A549 (cell line): ENCODE measurements around the gene TBC1D22A. TPM values are rescaled to one million over a fixed set of nuclear protein-coding genes. Genes with fewer than 3 reads are reported as not detected.

Experiments
- ATAC-seq, 2 experiments: fragments of 200-7000 bp in 1 of 2; fragments of >200 bp in 1 of 2; cut with Nextera tagmentation in 1 of 2; cut with Tn5 transposase in 1 of 2; 3 replicates each; pipeline versions ENCODE4 v1.8.0 to v1.9.1; 2018 to 2020; ENCODE audit warnings: mild to moderate bottlenecking in 1 of 2, moderate library complexity in 1 of 2
- CTCF ChIA-PET: fragments of 300-600 bp; sonication (Branson Sonifier 250); formaldehyde crosslinking; extraction: SDS; loops from one replicate; lab custom pipeline; 2021; ENCODE audit warnings: antibody characterized with exemption, inconsistent platforms; lab: Yijun Ruan, JAX
- POLR2A ChIA-PET: fragments of 350-600 bp; formaldehyde crosslinking; extraction: SDS; loops from one replicate; lab custom pipeline; 2021; ENCODE audit warnings: antibody characterized with exemption, inconsistent platforms; lab: Yijun Ruan, JAX
- DNase-seq, 2 experiments: peaks; one replicate each; pipeline versions ENCODE4 v3.0.0 to v3.0.0-alpha.2; 2011 to 2016; ENCODE audit warnings: low read depth in 1 of 2, low spot score in 1 of 2
- FAIRE-seq: peaks from 2 replicates; lab custom pipeline; 2011; peaks lifted over from hg19 to GRCh38; lab: Jason Lieb, UNC
- H3K27ac ChIP-seq, 2 experiments: fragments of >200 bp; sonication (Bioruptor Twin); formaldehyde crosslinking; 3 replicates each; pipeline ENCODE4 v1.5.1; 2016 to 2017
- H3K4me1 ChIP-seq: fragments of >200 bp; sonication (Bioruptor Twin); formaldehyde crosslinking; 3 replicates; pipeline ENCODE4 v1.6.1; 2016
- H3K4me2 ChIP-seq: fragments of >200 bp; sonication (Bioruptor Twin); formaldehyde crosslinking; 3 replicates; pipeline ENCODE4 v1.6.1; 2016
- H3K4me3 ChIP-seq: fragments of >200 bp; sonication (Bioruptor Twin); formaldehyde crosslinking; 3 replicates; pipeline ENCODE4 v1.5.1; 2016
- H3K9me3 ChIP-seq: fragments of >200 bp; sonication (Bioruptor Twin); formaldehyde crosslinking; 3 replicates; pipeline ENCODE4 v1.6.1; 2016
- BCL3 ChIP-seq: fragments of >200 bp; sonication (Bioruptor Twin); formaldehyde crosslinking; IDR thresholded peaks from 3 replicates; pipeline ENCODE4 v1.6.1; 2016
- BHLHE40 ChIP-seq: IDR thresholded peaks from 2 replicates; pipeline ENCODE4 v1.6.1; 2012; ENCODE audit warnings: low read depth, low read length, inconsistent platforms
- CBX2 ChIP-seq: fragments of 200-600 bp; sonication (generic); IDR thresholded peaks from 2 replicates; pipeline ENCODE4 v1.6.1; 2016; ENCODE audit warnings: low read depth, mild to moderate bottlenecking, borderline replicate concordance
- CBX8 ChIP-seq: fragments of 200-600 bp; sonication (generic); IDR thresholded peaks from 2 replicates; pipeline ENCODE4 v1.6.1; 2016
- CHD4 ChIP-seq: fragments of 200-600 bp; sonication (generic); IDR thresholded peaks from 2 replicates; pipeline ENCODE4 v1.6.1; 2016; ENCODE audit warnings: antibody characterized with exemption, mild to moderate bottlenecking, borderline replicate concordance
- CTCF ChIP-seq: fragments of >200 bp; sonication (Bioruptor Twin); formaldehyde crosslinking; IDR thresholded peaks from 3 replicates; pipeline ENCODE4 v1.5.1; 2016
- HOXA7 ChIP-seq: fragments of 250-450 bp; sonication (Bioruptor Pico); IDR thresholded peaks from 2 replicates; pipeline ENCODE4 v1.5.0; 2020; ENCODE audit warnings: mild to moderate bottlenecking, moderate library complexity
- HOXB13 ChIP-seq: fragments of 250-450 bp; sonication (Bioruptor Pico); IDR thresholded peaks from 2 replicates; pipeline ENCODE4 v1.5.0; 2020; ENCODE audit warnings: low read depth, mild to moderate bottlenecking, moderate library complexity
- MAX ChIP-seq: IDR thresholded peaks from 2 replicates; pipeline ENCODE4 v1.6.1; 2012
- PBX3 ChIP-seq: IDR thresholded peaks from 2 replicates; pipeline ENCODE4 v1.6.1; 2012
- REST ChIP-seq: fragments of 200-600 bp; sonication (generic); IDR thresholded peaks from 2 replicates; pipeline ENCODE4 v1.6.1; 2016; ENCODE audit warnings: antibody characterized with exemption, mild to moderate bottlenecking, moderate library complexity
- RNF2 ChIP-seq: fragments of 200-600 bp; sonication (generic); IDR thresholded peaks from 2 replicates; pipeline ENCODE4 v1.6.1; 2016; ENCODE audit warnings: low read depth, mild to moderate bottlenecking, antibody characterized with exemption, moderate library complexity, borderline replicate concordance
- ZNF302 ChIP-seq: fragments of 250-450 bp; sonication (Bioruptor Pico); IDR thresholded peaks from 2 replicates; pipeline ENCODE4 v1.9.0; 2021; ENCODE audit warnings: inconsistent platforms, mild to moderate bottlenecking, moderate library complexity
- WGBS: methylation state at CpG from one replicate; pipeline ENCODE4 v1.1.6; 2017; ENCODE audit errors: missing lambda C conversion rate; 5-methylcytosine and 5-hydroxymethylcytosine counted together
- polyA plus RNA-seq, 4 experiments: library from polyadenylated mRNA; depleted of rRNA in 3 of 4; stranded (reverse); fragments of >200 nt; fragmentation: RNase III in 1 of 4; extraction: RNeasy Plus Mini Kit Qiagen cat#74134 plus additional on column Dnase treatment in 1 of 4; gene quantifications; 2 replicates in 3 of 4; 3 replicates in 1 of 4; pipeline ENCODE4 v1.2.3, GENCODE V29; 2011 to 2017

Gene TBC1D22A
- polyA plus RNA-seq, 2 of the 4 experiments (the other 2 are of a cell fraction), result 8.9 to 10.8 TPM

- TF ChIP-seq BCL3 (no peak), BHLHE40 (no peak)
These were observed 7.7 kb downstream of the TBC1D22A start (continued) for GRCh38 chr22:46770151-46770641.

GRCh38 chr22:46770726-46771125 is 8.3 kb downstream of the TBC1D22A start:
- Histone ChIP-seq H3K9me3 (no peaks in the 10 kb centered on the region), H3K4me2 (no peak overlapping the region), H3K4me3 (no peak overlapping the region), H3K4me1 (peaks cover 28% of the 10 kb centered on the region), H3K27ac (no peak overlapping the region)
- FAIRE-seq, result no peak
- DNase-seq, result no peak
- TF ChIP-seq MAX, result no peak
- TF ChIP-seq CTCF, result no peak
- CTCF ChIA-PET, result interaction anchor here (1.5 to 2.1 kb wide), 2 partner anchors 11 to 28 kb away, joined by 3 to 12 read pairs; no protein-coding TSS in a partner anchor
- ATAC-seq, result no peak
- 87% methylated on average over 9 of the region's 9 CpGs for WGBS
- POLR2A ChIA-PET, result no interaction called here

GRCh38 chr22:46773076-46773475 is 10.6 kb downstream of the TBC1D22A start:
- ATAC-seq, result no peak
- Histone ChIP-seq H3K27ac (peak overlapping the region; percentile 67 to 96), H3K4me2 (peak overlapping the region; percentile 83; the same call in 2 of the 3 replicates), H3K9me3 (no peaks in the 10 kb centered on the region), H3K4me1 (peaks cover 35% of the 10 kb centered on the region), H3K4me3 (no peak overlapping the region)
- TF ChIP-seq CHD4, result no peak
- no peak for TF ChIP-seq PBX3
- no peak for TF ChIP-seq HOXA7 (CRISPR knock-in tag)
- TF ChIP-seq RNF2, result no peak
- no peak for TF ChIP-seq REST
- TF ChIP-seq CBX8, result no peak
- no peak for TF ChIP-seq HOXB13 (CRISPR knock-in tag)
- TF ChIP-seq ZNF302 (CRISPR knock-in tag), result no peak
- no peak for TF ChIP-seq CBX2
- DNase-seq, result no peak
- FAIRE-seq, result no peak
- ChIA-PET CTCF (interaction anchor here (3.6 kb wide), 1 partner anchor 25 kb away, joined by 13 read pairs; no protein-coding TSS in a partner anchor), POLR2A (interaction anchor here (3.5 kb wide), 1 partner anchor 11 kb away, joined by 43 read pairs; the partner anchor contains the start of gene TBC1D22A)
- 85% methylated on average over 10 of the region's 10 CpGs for WGBS
